GM13977 (cell line): ENCODE measurements around the gene RAP1GDS1.

Source experiments
- DNase-seq: peaks from one replicate; pipeline ENCODE4 v3.0.0; 2012; ENCODE audit warnings: low spot score
- in situ Hi-C: fragments of 300-500 bp; cut with MboI; formaldehyde crosslinking; loops from one replicate; pipeline ENCODE4 v1.12.0; 2022; ENCODE audit warnings: low sequenced_read_pairs, low pct_unique_long_range_greater_than_20kb, mixed read lengths, inconsistent platforms; ENCODE audit not compliant: unreplicated experiment
- TF ChIP-seq, protein P1 (sequence below): IDR thresholded peaks from 2 replicates; pipeline ENCODE4 v1.5.1; 2012; ENCODE audit warnings: mild to moderate bottlenecking, control low read depth; ENCODE audit not compliant: insufficient read depth; ENCODE audit errors: extremely low read depth, missing control alignments

The RAP1GDS1 gene

DNA sequence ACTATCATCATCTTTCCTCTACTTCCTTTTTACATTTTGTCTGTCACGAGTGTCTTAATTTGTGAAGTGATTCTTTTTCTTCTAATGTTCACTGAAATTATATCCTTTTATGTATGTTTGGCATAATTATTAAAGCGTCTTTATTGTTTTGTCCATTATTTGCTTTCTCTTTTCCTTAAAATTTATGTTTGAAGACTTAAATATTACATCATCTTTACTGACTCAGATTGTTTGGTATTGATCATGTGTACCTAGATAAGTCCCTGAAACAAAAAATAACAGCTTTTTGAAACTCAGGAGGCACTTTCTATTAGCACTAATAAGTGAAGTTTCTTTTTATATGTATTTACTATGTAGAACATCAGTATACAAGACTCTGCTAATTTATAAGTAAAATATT lies 120.1 kb downstream of the RAP1GDS1 start:
- no peak for DNase-seq
- in situ Hi-C loops = no loop called here
- TF ChIP-seq, protein P1, sequence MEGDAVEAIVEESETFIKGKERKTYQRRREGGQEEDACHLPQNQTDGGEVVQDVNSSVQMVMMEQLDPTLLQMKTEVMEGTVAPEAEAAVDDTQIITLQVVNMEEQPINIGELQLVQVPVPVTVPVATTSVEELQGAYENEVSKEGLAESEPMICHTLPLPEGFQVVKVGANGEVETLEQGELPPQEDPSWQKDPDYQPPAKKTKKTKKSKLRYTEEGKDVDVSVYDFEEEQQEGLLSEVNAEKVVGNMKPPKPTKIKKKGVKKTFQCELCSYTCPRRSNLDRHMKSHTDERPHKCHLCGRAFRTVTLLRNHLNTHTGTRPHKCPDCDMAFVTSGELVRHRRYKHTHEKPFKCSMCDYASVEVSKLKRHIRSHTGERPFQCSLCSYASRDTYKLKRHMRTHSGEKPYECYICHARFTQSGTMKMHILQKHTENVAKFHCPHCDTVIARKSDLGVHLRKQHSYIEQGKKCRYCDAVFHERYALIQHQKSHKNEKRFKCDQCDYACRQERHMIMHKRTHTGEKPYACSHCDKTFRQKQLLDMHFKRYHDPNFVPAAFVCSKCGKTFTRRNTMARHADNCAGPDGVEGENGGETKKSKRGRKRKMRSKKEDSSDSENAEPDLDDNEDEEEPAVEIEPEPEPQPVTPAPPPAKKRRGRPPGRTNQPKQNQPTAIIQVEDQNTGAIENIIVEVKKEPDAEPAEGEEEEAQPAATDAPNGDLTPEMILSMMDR = no peak

DNA sequence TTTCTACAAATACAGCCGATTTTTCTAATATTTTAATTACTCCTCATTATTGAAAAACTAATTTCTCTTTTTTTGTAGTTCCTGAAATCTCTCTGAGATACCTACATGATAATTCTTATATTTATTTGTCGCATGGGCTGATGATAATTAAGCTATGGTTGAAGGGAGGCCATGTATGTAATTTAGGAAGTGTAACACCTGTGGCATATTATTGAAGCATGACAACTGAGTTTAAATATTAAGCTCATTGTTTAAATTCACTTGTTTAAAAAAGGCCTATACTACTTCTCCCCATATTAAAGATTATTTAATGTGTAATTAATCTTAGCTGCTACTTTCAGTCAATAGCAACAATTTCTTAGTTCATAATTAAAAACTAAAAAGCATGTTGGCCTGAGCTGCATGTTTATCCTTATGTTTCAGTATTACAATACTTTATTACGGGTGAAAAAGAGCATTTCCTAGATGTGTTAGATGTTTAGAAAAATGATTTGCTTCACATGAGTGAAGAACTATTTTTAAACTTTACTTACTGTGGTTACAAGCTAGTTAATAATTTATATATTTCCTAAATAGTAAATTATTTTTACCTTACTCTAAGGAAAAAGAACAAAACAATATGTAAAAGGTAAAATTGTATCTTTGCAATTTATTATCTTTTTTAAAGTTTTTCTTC lies 122.4 kb downstream of the RAP1GDS1 start:
- TF ChIP-seq, protein P1 = no peak
- DNase-seq = no peak
- in situ Hi-C loops = no loop called here

DNA sequence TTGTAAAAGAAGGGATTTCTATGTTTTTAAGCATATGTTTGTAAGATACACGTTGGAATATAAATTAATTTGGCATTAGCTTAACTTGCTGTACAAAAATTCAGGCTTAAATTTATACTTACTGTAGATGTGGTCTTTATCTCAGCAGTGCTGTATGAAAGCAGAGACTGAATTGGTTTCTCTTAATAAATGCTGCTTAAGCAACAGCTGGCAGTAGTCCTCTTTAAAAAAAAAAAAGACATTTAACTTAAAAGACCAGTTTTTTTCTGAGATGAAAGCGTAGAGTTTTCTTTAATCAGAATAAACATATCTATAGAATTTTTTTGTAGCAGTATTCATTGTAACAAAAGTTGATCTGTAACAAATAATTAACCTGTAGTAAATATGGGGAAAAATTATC lies 124.6 kb downstream of the RAP1GDS1 start:
- TF ChIP-seq, protein P1 = no peak
- in situ Hi-C loops = no loop called here
- DNase-seq = no peak

DNA sequence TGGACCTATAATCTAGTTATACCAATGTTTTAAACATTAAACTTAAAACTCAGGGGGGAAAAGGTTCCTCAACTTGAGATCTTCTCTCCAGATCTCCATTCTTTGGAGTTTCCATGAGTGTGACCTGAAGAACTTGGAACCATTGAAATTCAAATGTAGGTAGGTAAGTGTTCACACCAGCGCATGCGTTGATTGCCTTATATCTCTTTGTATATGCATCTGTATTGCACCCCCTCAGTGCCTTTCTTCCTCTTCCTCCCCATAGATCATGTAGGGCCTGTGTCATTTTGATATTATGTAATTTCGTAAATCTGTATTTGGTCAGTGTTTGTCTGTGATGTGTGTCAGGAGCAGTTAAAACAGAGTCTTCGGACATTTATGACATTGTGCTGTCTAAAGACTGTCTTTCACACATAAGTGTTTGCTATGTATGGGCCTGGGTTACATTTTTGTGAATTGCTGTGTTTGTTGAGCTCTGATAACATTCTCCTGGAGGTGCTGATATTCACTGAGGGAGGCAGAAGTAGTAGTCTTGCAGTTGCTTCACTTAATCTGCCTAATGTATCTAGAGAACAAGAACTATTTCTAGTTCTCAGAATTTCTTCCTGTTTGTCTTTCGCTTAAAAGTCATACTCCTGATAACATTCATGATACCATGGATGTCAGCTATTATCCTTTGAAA lies 126.3 kb downstream of the RAP1GDS1 start:
- in situ Hi-C loops = no loop called here
- TF ChIP-seq, protein P1 = no peak
- no peak for DNase-seq

- TF ChIP-seq, protein P1 = no peak
- in situ Hi-C loops = no loop called here
Observed at GRCh38 chr4:98394134-98394533, 132.9 kb downstream of the RAP1GDS1 start.

DNA sequence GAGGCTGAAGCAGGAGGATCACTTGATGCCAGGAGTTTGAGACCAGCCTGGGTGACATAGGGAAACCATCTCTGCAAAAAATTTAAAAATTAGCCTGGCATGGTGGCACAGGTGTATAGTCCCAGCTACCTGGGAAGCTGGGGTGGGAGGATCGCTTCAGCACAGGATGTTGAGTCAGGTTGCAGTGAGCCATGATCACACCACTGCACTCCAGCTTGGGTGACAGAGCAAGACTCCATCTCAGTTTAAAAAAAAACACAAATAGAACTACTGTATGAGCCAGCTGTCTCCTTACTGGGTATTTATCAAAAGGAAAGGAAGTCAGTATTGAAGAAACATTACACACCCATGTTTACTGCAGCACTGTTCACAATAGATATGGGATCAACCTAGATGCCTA lies 138.7 kb downstream of the RAP1GDS1 start:
- DNase-seq = no peak
- in situ Hi-C loops = no loop called here
- TF ChIP-seq, protein P1 = no peak

More at GRCh38 chr4:98394134-98394533, 132.9 kb downstream of the RAP1GDS1 start:
- DNase-seq = no peak
